PC-3 (cell line): ENCODE measurements around the gene PRKAB2. TPM values are rescaled to one million over a fixed set of nuclear protein-coding genes. Genes with fewer than 3 reads are reported as not detected.
"Not testable (repeated sequence)": the region's sequence is repeated elsewhere in the genome, so short reads cannot be mapped to it uniquely, and the experiment has no call there.

Experiments used
- ATAC-seq: fragments of 200-7000 bp; cut with Tn5 transposase; 2 replicates; pipeline ENCODE4 v1.9.1; 2020; ENCODE audit warnings: mild to moderate bottlenecking, moderate library complexity
- BruUV-seq: library from RNA; stranded (reverse); fragments of 400-500 nt; replicated peaks from 2 replicates; lab custom pipeline; 2021; lab: Mats Ljungman, UMichigan
- CTCF ChIA-PET: fragments of 300-600 bp; sonication (Branson Sonifier 250); formaldehyde crosslinking; loops from one replicate; lab custom pipeline; 2022; ENCODE audit warnings: antibody characterized with exemption; lab: Charles Lee
- POLR2A ChIA-PET: fragments of 300-600 bp; sonication (Branson Sonifier 250); formaldehyde crosslinking; loops from one replicate; lab custom pipeline; 2022; ENCODE audit warnings: antibody characterized with exemption; ENCODE audit not compliant: unreplicated experiment; lab: Charles Lee
- DNase-seq: peaks from one replicate; pipeline ENCODE4 v3.0.0-alpha.2; 2015
- H2AFZ ChIP-seq: fragments of 300-600 bp; sonication (generic); 2 replicates; pipeline ENCODE4 v1.6.0; 2016; ENCODE audit warnings: antibody characterized with exemption, low read length
- H3F3A ChIP-seq: fragments of 300-600 bp; sonication (generic); one replicate; pipeline ENCODE4 v1.6.0; 2017; ENCODE audit warnings: antibody characterized with exemption, low read length, control low read depth, mild to moderate bottlenecking; ENCODE audit not compliant: unreplicated experiment
- H3K27ac ChIP-seq: fragments of 300-600 bp; sonication (generic); 2 replicates; pipeline ENCODE4 v1.5.1; 2016; ENCODE audit warnings: mild to moderate bottlenecking, low read length
- H3K27me3 ChIP-seq: fragments of 300-600 bp; sonication (generic); 2 replicates; pipeline ENCODE4 v1.6.1; 2016; ENCODE audit warnings: low read length, mixed read lengths
- H3K36me3 ChIP-seq: fragments of 300-600 bp; sonication (generic); 2 replicates; pipeline ENCODE4 v1.6.1; 2016; ENCODE audit warnings: low read depth, mixed run types, low read length, mixed read lengths
- H3K4me1 ChIP-seq: fragments of 300-600 bp; sonication (generic); 2 replicates; pipeline ENCODE4 v1.5.1; 2016; ENCODE audit warnings: low read length; ENCODE audit not compliant: insufficient read depth
- H3K4me2 ChIP-seq: fragments of 300-600 bp; sonication (generic); 2 replicates; pipeline ENCODE4 v1.6.0; 2016; ENCODE audit warnings: low read length
- H3K4me3 ChIP-seq: fragments of 300-600 bp; sonication (generic); 2 replicates; pipeline ENCODE4 v1.5.1; 2016; ENCODE audit warnings: mild to moderate bottlenecking, low read length, mixed read lengths
- H3K79me2 ChIP-seq: fragments of 300-600 bp; sonication (generic); 2 replicates; pipeline ENCODE4 v1.6.1; 2017; ENCODE audit warnings: low read length, mixed read lengths
- H3K9ac ChIP-seq: fragments of 300-600 bp; sonication (generic); 2 replicates; pipeline ENCODE4 v1.6.0; 2016; ENCODE audit warnings: mild to moderate bottlenecking, low read length
- H3K9me2 ChIP-seq: fragments of 300-600 bp; sonication (generic); replicated peaks from 2 replicates; pipeline ENCODE4 v1.6.1; 2016; ENCODE audit warnings: mixed run types, low read length, mixed read lengths
- H3K9me3 ChIP-seq: fragments of 300-600 bp; sonication (generic); 2 replicates; pipeline ENCODE4 v1.6.1; 2016; ENCODE audit warnings: low read length, mixed read lengths
- H4K20me1 ChIP-seq: fragments of 300-600 bp; sonication (generic); 2 replicates; pipeline ENCODE4 v1.6.1; 2016; ENCODE audit warnings: low read length, mixed read lengths
- CTCF ChIP-seq: fragments of 300-600 bp; sonication (generic); conservative IDR thresholded peaks from 2 replicates; pipeline ENCODE4 v1.5.1; 2017; ENCODE audit warnings: antibody characterized with exemption, low read depth, mild to moderate bottlenecking, low read length
- EZH2 ChIP-seq: fragments of 300-600 bp; sonication (generic); IDR thresholded peaks from one replicate; pipeline ENCODE4 v1.6.1; 2017; ENCODE audit warnings: antibody characterized with exemption, mild to moderate bottlenecking, low read length; ENCODE audit not compliant: unreplicated experiment
- EZH2phosphoT487 ChIP-seq: fragments of 300-600 bp; sonication (generic); IDR thresholded peaks from 2 replicates; pipeline ENCODE4 v1.6.1; 2018; ENCODE audit warnings: mild to moderate bottlenecking, antibody characterized with exemption, low read length, borderline replicate concordance
- intact Hi-C: fragments of 100-400 bp; cut with micrococcal nuclease; formaldehyde crosslinking; loops from 2 replicates; pipeline ENCODE4 v1.9.0; 2023
- total RNA-seq: library from RNA; depleted of rRNA; stranded (reverse); fragments of >200 nt; gene quantifications from 2 replicates; pipeline ENCODE4 v1.2.3, GENCODE V29; 2014

The PRKAB2 gene
- total RNA-seq, 1 experiment from 2014 or later = 16.0 TPM

GRCh38 chr1:147163019-147163418 lies 9.3 kb downstream of the PRKAB2 start:
- CTCF ChIA-PET = no interaction called here

GRCh38 chr1:147162093-147162492 lies 10.2 kb downstream of the PRKAB2 start:
- H3K4me2 ChIP-seq = peak overlapping the region; percentile 70
- H3K27ac ChIP-seq = peak overlapping the region; percentile 54
- H4K20me1 ChIP-seq = no peaks in the 10 kb centered on the region

More at GRCh38 chr1:147163019-147163418, 9.3 kb downstream of the PRKAB2 start:
- DNase-seq = no peak
- TF ChIP-seq CTCF = no peak
- no peak for TF ChIP-seq EZH2phosphoT487
- no peak for TF ChIP-seq EZH2
- BruUV-seq = no TSS peak
- H3K9me2 ChIP-seq = no peaks in the 10 kb centered on the region
- POLR2A ChIA-PET = interaction anchor here (0.6 kb wide), 1 partner anchor 20 kb away, joined by 3 read pairs; no protein-coding TSS in a partner anchor
- H4K20me1 ChIP-seq = no peaks in the 10 kb centered on the region
- H3K79me2 ChIP-seq = peaks cover 56% of the 10 kb centered on the region
- H2AFZ ChIP-seq = no peak overlapping the region
- peak overlapping the region; percentile 54 for H3K27ac ChIP-seq
- H3K9me3 ChIP-seq = no peaks in the 10 kb centered on the region
- H3K36me3 ChIP-seq = peaks cover 59% of the 10 kb centered on the region
- H3K4me1 ChIP-seq = peaks cover 48% of the 10 kb centered on the region
- H3K27me3 ChIP-seq = no peaks in the 10 kb centered on the region
- H3K9ac ChIP-seq = no peak overlapping the region
- no peak overlapping the region for H3K4me3 ChIP-seq
- intact Hi-C loops = loop anchor here (2.0 kb wide), 1 partner anchor 34 kb away; no protein-coding TSS in a partner anchor
- H3F3A ChIP-seq = peaks cover 11% of the 10 kb centered on the region
- no peak for ATAC-seq
- H3K4me2 ChIP-seq = peak overlapping the region; percentile 70; the same call in 1 of the 2 replicates

GRCh38 chr1:147157116-147157515 lies 15.2 kb downstream of the PRKAB2 start:
- peaks cover 50% of the 10 kb centered on the region for H3K36me3 ChIP-seq
- H3K4me3 ChIP-seq, CTCF ChIA-PET, H3K9me3 ChIP-seq, H3F3A ChIP-seq, BruUV-seq, H3K9me2 ChIP-seq, H3K27me3 ChIP-seq, H3K9ac ChIP-seq, H4K20me1 ChIP-seq, DNase-seq, H3K27ac ChIP-seq, intact Hi-C loops, POLR2A ChIA-PET, H2AFZ ChIP-seq, H3K79me2 ChIP-seq, H3K4me2 ChIP-seq: not testable (repeated sequence)
- peaks cover 13% of the 10 kb centered on the region for H3K4me1 ChIP-seq
- ATAC-seq = peak; percentile 65

More at GRCh38 chr1:147162093-147162492, 10.2 kb downstream of the PRKAB2 start:
- intact Hi-C loops = loop anchor here (2.0 kb wide), 1 partner anchor 33 kb away; no protein-coding TSS in a partner anchor
- no peak for TF ChIP-seq EZH2phosphoT487
- no peak for TF ChIP-seq CTCF
- no peak for TF ChIP-seq EZH2
- H3K9ac ChIP-seq = no peak overlapping the region
- peaks cover 41% of the 10 kb centered on the region for H3K4me1 ChIP-seq
- ChIA-PET CTCF (interaction anchor here (0.6 to 1.6 kb wide), 2 partner anchors 39 to 81 kb away, joined by 3 to 5 read pairs; no protein-coding TSS in a partner anchor), POLR2A (no interaction called here)
- H2AFZ ChIP-seq = no peak overlapping the region
- H3K9me3 ChIP-seq = no peaks in the 10 kb centered on the region
- H3K4me3 ChIP-seq = peak overlapping the region; percentile 17; the same call in 1 of the 2 replicates
- H3F3A ChIP-seq = peaks cover 7% of the 10 kb centered on the region
- peak; percentile 92 for DNase-seq
- no peaks in the 10 kb centered on the region for H3K9me2 ChIP-seq
- H3K27me3 ChIP-seq = no peaks in the 10 kb centered on the region
- no TSS peak for BruUV-seq
- ATAC-seq = peak; percentile 90
- H3K79me2 ChIP-seq = peaks cover 51% of the 10 kb centered on the region
- peaks cover 68% of the 10 kb centered on the region for H3K36me3 ChIP-seq
